GM12872 (cell line): Measurements from ENCODE around the gene PLCL1.

Source experiments
- CTCF ChIP-seq: IDR thresholded peaks from 3 replicates; pipeline ENCODE4 v1.5.1; 2011; ENCODE audit warnings: low read depth, mild to moderate bottlenecking, low read length, moderate library complexity; ENCODE audit not compliant: insufficient read depth

PLCL1 gene

GRCh38 chr2:198096002-198096401 is 291.6 kb downstream of the PLCL1 start:
- no peak for TF ChIP-seq CTCF

GRCh38 chr2:198096965-198097364 is 292.6 kb downstream of the PLCL1 start:
- no peak for TF ChIP-seq CTCF

GRCh38 chr2:198097630-198098029 is 293.2 kb downstream of the PLCL1 start:
- no peak for TF ChIP-seq CTCF

- no peak for TF ChIP-seq CTCF
Observed at GRCh38 chr2:198098386-198098785, 294.0 kb downstream of the PLCL1 start.

- TF ChIP-seq CTCF: no peak
Observed at GRCh38 chr2:198098918-198099317, 294.5 kb downstream of the PLCL1 start.

GRCh38 chr2:198100346-198100745 is 296.0 kb downstream of the PLCL1 start:
- TF ChIP-seq CTCF: no peak

GRCh38 chr2:198101688-198102087 is 297.3 kb downstream of the PLCL1 start:
- no peak for TF ChIP-seq CTCF

- no peak for TF ChIP-seq CTCF
Observed at GRCh38 chr2:198102120-198102519, 297.7 kb downstream of the PLCL1 start.
